GM11168 (cell line): ENCODE measurements around the gene SYTL4.

Experiments
- in situ Hi-C: fragments of 300-500 bp; cut with MboI; formaldehyde crosslinking; loops from one replicate; pipeline ENCODE4 v1.12.0; 2022; ENCODE audit warnings: low sequenced_read_pairs; ENCODE audit not compliant: unreplicated experiment

Gene SYTL4

GRCh38 chrX:100649550-100650356 lies 82.2 kb downstream of the SYTL4 start:
- in situ Hi-C loops = no loop called here

DNA sequence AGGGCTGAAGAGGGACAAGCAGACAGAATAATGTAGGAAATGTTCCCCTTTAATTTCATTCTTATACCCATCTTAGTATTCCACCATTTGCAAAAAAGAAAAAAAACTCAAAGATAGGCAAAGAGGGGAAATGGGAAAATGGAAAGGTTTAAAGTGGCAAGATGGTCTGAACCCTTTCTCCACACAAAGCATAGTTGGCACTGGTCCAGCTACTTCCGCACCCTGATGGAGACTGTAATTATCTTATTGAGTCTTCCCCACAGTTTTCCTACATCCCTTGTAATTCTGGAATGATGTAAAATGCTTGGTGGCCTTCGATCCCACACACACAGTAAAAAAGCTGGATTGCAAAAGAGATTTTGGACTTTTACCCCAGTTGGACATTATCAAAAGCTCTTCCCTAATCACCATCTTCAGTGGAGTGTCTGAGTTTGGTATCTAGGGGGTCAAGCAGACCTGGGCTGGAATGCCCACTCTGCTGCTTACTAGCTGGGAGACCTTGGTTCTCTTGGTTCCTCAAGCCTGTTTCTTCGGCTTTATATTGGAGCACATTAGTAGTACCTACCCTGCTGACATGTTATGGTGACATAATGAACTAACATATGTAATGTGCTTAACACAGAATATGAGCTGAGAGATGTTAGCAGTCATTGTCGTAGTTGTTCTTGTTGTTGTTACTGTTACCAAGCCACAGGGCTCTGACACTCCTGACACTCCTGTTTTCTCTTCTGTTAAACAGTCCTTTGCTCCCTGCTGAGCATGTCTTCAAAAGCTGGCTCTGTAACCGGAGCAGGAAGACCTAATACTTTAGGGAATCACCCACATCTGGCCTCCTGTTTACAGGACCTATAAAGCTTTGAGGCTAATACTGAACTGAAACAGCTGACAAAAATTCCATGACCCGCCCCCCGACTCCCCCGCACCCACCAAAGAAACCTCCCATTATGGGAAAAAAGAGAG lies 83.2 kb downstream of the SYTL4 start:
- in situ Hi-C loops = no loop called here

GRCh38 chrX:100647739-100648138 lies 84.2 kb downstream of the SYTL4 start:
- in situ Hi-C loops = no loop called here

DNA sequence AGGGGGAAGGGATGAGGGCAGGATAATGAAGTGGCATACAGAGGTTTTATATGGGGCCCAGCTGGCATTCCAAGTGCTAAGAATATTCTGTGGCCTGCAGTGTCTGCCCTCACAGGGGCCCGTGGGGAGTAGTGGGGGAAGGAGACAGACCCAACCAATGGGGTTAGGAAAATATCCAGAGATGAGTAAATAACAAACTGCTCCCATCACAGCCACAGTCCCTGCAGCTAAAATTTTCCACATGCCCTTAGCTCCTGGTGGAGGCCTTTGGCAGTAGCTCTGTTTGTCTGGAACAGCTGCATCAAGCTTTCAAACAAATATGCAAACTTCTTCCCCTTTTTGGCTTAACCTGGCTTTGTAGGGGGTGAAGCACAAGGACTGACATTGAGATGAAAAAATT lies 84.8 kb downstream of the SYTL4 start:
- in situ Hi-C loops = no loop called here

DNA sequence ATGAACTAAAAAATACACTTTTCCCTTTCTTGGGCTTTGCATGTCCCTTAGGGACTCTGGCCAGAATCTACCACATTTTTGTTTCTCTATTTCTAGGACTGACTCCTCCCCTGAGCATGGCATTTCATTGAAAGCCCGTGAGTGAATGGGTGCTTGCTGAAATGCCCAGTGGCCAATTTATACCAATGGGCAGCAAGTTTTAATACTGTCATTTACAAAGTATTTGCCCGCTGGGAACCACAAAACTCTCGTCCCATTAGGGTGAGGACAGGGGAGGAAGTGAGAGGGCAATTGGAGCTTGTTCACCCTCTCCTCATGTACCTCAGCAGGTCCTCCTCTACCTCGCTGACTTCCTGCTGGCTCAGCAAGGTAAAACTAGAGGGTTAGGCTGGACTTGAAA lies 86.8 kb downstream of the SYTL4 start:
- in situ Hi-C loops = no loop called here

DNA sequence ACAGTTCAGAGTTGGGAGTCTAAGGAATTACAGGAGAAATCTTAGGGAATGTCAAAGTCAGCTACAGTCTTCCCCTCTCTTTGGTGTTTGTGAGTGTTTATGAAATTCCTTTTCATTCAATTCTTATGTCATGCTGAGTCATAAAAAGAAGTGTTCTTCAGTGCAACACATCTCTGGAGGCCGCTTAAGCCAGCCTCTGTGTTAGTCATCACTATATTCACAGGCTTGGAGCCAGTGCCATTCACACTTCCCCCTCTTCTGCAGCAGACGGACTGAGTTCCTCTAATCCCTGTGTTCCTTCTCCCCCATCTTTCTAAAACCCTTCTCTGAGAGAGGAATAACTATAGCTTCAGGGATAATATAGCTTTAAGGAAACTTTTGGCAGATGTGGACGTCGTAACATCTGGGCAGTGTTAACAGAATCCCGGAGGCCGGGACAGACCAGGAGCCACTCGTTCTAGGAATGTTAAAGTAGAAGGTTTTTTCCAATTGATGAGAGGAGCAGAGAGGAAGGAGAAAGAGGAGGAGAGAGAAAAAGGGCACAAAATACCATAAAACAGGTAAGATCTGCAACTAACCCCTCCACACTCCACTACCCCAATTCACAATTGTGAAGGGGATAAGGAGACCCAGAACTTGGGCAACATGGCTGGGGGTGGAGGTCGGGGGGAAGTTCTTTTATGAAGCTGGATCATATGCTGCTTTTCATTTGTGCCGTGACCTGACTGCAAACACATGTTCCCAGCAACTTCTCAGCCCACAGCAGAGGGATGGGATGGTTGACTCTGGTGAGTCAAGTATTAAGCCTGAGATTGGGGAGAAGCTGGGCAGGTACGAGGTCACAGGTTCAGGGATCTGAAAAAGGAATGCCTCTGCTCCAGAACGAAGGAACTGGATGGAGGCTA lies 87.7 kb downstream of the SYTL4 start, which contains the start of gene SRPX2:
Gene SRPX2 (plus strand): TSS at position 244 of the 905 bp plus-strand sequence. CDS start 2,124 bp downstream, outside the sequence.
- in situ Hi-C loops = no loop called here

DNA sequence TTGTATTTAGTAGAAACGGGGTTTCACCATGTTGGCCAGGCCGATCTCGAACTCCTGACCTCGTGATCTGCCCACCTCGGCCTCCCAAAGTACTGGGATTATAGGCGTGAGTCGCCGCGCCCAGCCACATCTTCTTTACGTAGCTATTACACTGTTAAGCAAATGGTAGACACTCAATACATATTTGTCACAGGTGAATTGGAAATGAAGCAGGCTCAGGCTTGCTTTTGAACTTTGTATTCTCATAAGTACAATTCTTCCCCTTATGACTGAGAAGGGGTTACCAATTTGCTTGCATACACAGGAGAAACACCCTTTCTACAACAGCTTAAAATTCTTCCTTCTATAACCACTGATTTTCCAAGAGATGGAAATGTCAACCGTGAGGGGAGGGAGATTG lies 88.7 kb downstream of the SYTL4 start:
- in situ Hi-C loops = no loop called here

- in situ Hi-C loops = no loop called here
Observed at GRCh38 chrX:100642290-100642689, 89.6 kb downstream of the SYTL4 start.

GRCh38 chrX:100636321-100636991 lies 95.5 kb downstream of the SYTL4 start, which contains the start of gene TSPAN6:
TSS of gene TSPAN6 (minus strand) at chrX:100636806. CDS start at chrX:100636694, 112 bp downstream.
- in situ Hi-C loops = no loop called here

DNA sequence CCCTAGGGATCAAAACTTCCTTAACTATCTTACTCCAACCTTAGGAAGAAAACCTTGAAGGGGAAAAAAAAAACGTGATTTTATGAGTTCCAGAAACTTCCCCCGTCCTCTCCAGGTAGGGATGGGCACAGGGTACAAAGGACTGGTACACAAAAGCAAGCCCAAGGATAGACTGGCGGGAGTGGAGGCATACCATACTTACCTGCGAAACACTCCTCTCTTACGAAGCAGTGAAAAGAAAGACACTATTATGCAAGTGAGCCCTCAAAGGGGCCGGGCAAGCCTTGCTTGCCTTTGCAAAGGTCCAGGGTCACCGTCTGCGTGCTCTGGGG lies 96.0 kb downstream of the SYTL4 start:
- in situ Hi-C loops = no loop called here

- in situ Hi-C loops = no loop called here
Observed at GRCh38 chrX:100635040-100635439, 96.9 kb downstream of the SYTL4 start.

DNA sequence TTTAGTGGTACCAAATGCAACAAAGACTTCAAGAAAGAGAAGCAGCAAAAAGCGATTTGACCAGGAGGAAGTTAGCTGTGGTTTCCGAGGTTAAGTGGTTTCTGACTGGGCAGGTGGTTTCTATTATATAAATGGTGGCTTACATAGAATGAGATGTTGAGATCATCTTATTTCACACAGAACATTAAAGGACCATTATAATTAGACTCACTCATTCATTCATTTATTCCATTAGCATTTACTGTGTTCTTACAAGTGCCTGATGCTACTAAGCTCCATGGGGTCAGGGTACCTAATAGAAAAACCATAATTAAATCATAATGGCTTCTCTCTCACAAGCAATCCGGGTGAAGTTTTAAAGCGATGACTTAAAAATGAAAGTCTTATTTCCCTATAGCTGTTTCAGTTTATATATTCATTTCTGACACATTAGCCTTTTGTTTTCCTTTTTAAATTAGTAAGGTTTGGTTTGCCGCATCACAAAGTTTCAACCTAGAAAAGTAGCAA lies 105.9 kb downstream of the SYTL4 start:
- in situ Hi-C loops = no loop called here
